GM18505 (cell line): Measurements from ENCODE around the gene ADCY4.
A peak's percentile ranks its signal among the peaks of the same experiment; 100 is the strongest.

Experiments used
- ATAC-seq: cut with Tn5 transposase; IDR thresholded peaks from one replicate; pipeline ENCODE4 v1.9.1; 2021; ENCODE audit not compliant: unreplicated experiment
- POLR2A ChIP-seq: IDR thresholded peaks from 4 replicates; pipeline ENCODE4 v1.6.1; 2011; ENCODE audit warnings: borderline replicate concordance; ENCODE audit not compliant: insufficient read depth, insufficient read length; ENCODE audit errors: extremely low read depth

ADCY4 gene

DNA sequence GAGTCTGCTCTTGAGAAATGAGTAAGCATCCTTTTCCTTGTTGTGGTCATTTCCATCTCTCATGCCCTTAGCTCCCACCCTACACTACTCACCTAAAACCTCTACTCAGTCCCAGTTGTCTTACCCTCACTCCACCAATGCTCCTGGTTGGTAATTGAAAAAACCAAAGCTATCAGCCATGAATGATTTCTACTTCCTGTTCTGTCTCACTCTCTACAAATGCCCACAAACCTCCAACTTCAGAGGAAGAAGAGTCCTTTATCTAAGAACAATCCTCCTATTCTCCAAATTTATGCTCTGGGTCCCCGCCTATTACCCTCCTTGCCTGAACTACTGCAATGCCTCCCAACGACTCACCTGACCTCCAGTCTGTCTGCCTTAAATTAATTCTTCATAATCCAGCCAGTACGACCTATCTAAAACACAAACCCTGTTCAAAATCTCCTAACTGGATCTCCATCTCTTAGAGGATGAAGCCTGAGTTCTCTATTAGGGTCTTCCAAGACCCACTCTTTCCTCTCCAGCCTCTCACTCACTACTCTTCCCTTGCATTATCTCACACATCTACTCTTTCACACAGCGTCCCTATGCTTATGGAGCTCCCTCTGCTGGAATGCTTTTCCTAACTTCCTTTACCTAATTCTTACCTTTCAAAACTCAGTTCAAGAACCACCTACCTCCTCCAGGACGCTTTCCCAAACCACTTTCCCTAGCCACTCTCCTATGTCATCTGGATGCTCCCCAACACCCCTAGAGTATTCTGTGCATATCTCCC, 37.5 kb downstream of the ADCY4 start:
- peak; percentile 26 for ATAC-seq
- no peak for TF ChIP-seq POLR2A

DNA sequence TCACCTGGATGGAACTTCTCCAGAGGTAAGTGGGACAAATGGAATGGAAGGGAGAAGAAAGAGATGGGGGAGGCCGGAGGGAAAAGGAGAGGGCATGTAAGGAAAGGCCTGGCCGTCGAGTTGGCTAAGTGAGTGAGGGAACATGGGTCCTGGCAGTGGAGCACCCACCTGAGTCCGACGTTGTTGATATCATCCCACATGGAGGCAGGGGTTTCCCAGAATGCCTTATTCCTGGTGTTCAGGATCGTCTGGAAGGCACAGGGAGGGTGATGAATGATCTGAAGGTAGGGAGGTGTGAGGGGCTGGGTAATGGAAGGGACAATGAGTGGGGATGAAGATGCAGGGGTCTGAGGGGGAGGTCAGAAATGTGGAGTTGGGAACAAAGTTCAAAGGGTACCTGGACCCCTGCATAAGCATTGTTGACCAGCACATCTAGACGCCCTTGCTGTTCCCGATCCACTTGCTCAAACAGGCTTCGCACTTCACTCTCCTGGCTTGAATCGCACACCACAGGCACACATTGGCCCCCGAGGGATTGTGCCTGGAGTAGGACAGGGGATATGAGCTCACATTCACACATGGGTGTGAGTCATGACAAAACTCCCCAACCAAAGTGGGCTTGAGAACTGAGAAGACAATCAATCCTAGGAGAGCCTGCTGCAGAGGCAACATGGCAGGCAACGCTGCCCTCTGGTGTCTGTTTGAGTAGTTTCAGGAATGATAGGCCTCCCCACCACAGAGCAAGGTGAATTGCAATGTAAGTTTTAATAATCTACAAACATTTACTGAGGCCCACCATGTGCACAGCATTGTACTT, 38.3 kb downstream of the ADCY4 start:
- peak; percentile 48 for ATAC-seq

DNA sequence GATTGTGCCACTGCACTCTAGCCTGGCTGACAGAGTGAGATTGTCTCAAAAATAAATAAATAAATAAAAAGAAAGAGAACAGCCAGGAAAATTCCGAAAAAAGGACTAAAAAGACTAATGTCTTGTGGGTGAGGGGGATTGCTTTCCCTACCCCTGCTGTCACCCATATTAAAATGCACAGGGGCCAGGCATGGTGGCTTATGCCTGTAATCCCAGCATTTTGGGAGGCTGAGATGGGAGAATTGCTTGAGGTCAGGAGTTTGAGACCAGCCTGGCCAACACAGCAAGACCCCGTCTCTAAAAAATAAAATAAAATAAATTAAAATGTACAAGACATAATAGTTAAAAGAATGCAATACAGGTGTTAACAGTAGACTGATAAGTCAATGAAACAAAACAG, 41.3 kb downstream of the ADCY4 start:
- no peak for ATAC-seq

More for the DNA sequence above, 38.3 kb downstream of the ADCY4 start:
- no peak for TF ChIP-seq POLR2A

DNA sequence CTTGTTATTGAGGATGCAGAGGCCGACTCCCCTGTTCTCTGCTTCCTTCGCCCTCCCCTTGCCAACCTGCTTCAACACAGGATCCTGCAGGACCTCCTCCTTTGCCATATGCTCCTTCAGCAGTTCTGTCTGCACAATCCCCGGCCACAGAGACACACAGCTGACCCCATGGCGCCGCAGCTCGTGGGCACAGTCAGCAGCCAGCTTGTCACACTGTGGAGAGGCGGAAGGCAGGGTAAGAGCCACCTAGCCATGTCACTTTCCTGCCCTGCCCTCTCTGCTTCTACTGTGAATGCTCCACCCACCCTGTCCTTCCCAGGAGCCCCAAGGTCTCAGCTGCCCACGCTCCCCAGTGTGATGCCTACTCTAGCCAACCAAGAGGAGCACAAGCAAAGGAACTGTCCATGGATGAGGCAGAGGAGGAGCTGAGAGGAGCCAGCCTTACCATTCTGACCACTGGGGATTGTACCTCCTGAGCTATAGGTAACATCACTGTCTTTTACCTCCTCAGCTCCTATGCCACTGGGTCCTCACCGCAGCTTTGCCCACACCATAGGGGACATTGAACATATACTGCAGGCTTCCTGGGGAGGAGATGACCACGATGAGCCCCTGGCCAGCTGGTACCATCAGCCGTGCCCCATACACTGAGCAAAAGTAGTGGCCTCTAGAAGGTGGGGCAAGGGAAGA, 42.6 kb downstream of the ADCY4 start:
- ATAC-seq, result no peak
- no peak for TF ChIP-seq POLR2A

More for the DNA sequence above, 41.3 kb downstream of the ADCY4 start:
- TF ChIP-seq POLR2A, result no peak

DNA sequence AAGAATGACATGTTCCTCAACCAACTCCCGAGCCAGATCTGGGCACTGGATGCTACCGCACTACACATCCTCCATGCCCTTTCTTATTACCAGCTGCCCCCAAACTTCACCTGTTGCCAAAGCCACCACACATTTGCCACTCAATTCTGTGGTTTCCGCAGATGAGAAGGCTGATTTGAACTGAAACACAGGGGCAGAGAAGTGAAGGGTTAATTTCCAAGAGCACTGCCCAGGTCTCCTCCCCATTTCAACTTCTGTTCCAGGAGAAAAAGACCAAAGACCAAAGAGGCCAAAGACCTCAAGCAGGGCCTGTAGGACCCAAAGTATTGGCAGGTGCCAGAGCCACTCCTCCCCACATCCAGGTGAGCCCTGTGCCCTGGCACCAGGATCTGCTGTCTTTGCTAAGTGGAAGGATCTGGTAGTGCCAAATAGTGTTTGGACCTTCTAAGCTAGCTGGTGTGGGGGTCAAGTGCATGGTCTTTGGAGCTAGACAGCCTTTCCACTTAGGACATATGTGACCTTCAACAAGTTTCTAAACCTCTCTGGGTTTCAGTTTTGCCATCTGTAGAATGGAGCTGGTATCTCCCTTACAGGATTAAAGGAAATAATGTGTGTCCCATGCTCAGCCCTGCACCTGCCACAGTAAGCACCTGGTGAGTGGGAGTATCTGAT, 43.3 kb downstream of the ADCY4 start:
- TF ChIP-seq POLR2A, result no peak
- no peak for ATAC-seq

DNA sequence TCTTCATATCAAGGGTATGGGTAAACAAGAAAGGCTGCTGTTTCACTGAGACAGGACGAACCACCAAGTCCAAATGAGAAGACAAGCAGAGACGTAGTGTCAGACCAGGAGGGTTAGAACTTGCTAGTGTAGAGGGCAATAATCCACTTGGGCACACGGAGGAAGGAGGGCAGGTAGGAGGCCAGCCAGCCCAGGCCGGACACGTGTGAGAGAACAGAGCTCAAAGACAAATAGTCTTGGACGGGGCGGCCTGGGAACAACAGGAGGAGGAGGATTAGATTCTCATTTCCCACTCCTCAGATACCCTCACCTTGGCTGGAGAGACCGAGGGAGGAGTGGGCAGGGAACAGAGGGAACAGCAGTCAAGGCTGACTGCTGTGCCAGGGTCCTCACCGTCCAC, 44.1 kb downstream of the ADCY4 start:
- no peak for ATAC-seq
- TF ChIP-seq POLR2A, result no peak

DNA sequence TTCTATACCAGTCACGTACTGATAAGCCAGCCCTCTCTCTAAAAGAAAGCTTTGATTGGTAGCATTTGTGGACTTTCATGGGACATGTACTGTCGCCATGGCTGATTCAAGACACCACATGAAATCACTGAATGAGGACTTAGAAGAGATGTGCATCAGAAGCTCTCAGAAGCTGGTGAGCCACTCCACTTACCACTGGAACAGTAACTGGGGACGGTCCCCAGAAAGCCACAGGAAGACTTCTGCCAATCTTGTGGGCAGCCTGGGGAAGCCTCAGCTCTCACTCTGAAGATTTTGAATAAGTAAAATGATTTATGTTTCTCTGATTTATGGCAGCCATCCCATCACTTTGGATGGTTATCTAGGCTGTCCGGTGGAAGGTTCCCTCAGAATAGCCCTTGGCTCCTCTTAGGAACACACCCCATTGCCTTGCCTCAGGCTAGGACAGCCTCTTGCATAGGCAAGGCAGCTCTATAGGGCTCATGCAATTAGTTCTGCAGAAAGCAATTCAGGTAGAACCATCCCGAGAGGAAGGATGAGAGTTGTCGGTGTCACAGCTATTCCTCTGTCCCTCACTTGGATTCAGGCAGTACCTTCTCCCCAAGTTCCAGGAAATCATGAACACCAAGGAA, 45.1 kb downstream of the ADCY4 start:
- no peak for TF ChIP-seq POLR2A
- ATAC-seq, result no peak

DNA sequence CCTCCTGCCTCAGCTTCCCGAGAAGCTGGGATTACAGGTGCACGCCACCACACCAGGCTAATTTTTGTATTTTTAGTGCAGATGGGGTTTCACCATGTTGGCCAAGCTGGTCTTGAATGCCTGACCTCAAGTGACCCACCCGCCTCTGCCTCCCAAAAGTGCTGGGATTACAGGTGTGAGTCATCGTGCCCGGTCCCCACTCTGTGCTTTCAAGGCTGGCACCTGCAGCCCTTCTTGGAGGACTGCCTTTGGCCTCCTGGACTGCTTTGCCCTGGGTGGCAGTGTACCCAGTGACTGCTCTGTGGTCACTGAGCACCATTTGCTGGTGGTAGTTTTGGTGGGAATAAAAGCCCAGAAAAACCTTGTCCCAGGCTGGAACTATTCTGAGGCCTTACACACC, 47.9 kb downstream of the ADCY4 start:
- no peak for TF ChIP-seq POLR2A
- no peak for ATAC-seq

DNA sequence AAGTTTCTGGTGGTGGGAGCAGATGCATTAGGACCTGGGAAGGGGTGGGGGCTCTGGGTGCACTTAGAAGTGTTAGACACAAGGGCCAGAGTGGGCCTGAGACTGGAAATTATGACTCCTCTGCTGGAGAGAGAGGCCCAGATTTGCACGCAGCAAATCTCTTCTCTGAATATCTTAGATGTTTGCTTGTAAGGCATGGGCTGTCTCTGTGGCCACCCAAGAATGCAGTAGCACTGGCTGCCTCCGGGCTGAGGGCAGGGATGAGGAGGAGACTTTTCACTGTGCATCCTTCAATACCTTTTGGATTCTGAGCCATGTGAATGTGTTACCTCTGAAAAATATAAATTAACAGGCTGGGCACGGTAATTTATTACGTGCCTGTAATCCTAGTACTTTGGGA, 49.5 kb downstream of the ADCY4 start:
- TF ChIP-seq POLR2A, result no peak
- ATAC-seq, result no peak

DNA sequence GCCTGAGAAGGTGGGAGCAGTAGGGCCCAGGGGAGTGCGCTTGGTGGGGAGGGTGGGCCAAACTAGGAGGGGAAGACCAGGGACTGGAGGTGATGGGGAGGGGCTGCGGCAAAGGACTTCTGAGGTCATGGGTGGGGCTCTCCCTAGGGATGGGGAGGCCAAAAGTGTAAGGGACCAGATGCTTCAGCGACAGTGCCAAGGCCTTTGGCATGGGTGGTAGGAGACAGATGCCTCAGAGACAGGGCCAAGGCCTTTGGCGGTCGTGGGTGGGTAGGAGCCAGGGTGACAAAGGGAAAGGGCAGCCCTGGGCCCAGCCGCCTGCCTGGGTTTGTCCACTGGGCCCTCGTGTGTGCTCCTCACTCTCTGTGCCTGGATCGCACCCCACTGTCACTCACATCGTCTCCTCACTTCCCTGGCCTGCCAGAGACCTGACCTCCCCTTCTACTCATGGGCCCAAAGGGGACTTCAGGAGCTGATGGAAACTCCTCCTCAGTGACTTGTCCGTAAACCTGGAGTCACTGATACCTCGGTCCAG, 50.3 kb downstream of the ADCY4 start:
- no peak for ATAC-seq
- TF ChIP-seq POLR2A, result no peak

DNA sequence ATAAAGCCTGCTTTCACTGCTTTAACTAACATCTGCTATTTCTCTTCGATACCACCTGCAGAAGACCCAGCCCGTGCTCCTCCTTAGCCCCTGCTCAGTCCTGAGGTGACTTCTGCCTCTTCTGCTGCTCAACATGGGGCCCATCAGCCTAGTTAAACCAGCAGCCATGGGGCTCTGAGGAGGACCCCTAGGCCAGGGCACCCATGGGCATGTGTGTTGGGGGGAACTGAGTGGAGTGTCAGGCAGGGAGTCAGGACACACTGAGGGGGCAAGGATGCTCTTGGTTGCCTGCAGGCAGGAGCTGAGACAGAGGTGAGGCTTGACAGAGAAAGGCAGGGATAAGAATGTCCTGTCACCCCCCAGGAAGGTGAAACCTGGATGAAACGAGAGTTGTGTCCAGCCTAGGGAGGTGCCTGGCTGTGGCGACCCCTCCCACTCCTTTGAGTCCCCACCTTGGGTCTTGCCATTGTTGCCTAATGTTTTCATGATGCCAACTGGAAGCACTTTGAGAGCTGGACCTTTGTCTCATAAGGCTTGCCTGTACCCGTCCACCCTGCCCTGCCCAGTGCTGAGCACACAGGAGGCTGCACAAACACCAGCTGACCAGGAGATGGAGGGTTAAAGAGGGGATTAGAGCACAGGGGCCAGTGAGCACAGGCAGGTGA, 50.9 kb downstream of the ADCY4 start:
- TF ChIP-seq POLR2A, result no peak
- ATAC-seq, result no peak

DNA sequence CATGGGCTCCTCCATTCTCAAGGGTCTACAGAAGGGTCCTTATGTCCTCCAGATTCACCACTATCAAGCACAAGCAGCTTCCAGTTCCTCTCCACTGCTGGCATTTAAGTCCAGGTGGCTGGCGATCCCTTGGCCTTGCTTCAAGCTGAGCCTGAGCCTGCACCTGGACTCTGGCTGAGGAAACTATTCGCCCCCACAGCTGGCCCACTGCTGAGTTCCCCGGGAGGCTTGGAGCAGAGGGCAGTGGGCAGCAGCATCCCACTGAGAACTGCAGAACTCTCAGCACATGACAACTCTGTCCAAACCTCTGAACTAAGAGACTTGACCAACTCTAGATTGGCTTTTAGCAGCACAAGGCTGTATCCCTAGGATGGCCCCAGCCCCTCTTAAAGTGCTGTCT, 52.1 kb downstream of the ADCY4 start:
- ATAC-seq, result no peak
- TF ChIP-seq POLR2A, result no peak
